HG03159 (cell line): ENCODE measurements around the gene B4GALT6.
A peak's percentile ranks its signal among the peaks of the same experiment; 100 is the strongest.

Source experiments
- ATAC-seq: cut with Tn5 transposase; IDR thresholded peaks from one replicate; pipeline ENCODE4 v1.9.1; 2021; ENCODE audit warnings: mild to moderate bottlenecking, moderate library complexity; ENCODE audit not compliant: unreplicated experiment

The B4GALT6 gene

DNA sequence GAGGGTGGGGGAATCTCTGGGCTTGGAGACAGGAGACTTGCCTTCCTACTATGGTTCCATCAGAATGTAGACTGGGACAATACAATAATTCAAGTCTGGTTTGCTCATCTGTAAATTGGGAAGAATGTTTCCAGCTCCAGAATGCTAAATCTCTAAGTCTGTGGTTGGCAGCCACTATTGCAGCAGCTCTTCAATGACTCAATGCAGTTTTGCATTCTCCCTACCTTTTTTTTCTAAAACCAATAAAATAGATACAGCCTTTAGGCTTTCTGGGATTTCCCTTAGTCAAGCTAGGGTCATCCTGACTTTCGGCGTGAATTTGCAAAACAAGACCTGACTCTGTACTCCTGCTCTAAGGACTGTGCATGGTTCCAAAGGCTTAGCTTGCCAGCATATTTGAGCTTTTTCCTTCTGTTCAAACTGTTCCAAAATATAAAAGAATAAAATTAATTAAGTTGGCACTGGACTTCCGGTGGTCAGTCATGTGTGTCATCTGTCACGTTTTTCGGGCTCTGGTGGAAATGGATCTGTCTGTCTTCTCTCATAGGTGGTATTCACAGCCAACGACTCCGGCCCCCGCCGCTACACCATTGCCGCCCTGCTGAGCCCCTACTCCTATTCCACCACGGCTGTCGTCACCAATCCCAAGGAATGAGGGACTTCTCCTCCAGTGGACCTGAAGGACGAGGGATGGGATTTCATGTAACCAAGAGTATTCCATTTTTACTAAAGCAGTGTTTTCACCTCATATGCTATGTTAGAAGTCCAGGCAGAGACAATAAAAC lies 86.2 kb downstream of the B4GALT6 start:
- no peak for ATAC-seq

DNA sequence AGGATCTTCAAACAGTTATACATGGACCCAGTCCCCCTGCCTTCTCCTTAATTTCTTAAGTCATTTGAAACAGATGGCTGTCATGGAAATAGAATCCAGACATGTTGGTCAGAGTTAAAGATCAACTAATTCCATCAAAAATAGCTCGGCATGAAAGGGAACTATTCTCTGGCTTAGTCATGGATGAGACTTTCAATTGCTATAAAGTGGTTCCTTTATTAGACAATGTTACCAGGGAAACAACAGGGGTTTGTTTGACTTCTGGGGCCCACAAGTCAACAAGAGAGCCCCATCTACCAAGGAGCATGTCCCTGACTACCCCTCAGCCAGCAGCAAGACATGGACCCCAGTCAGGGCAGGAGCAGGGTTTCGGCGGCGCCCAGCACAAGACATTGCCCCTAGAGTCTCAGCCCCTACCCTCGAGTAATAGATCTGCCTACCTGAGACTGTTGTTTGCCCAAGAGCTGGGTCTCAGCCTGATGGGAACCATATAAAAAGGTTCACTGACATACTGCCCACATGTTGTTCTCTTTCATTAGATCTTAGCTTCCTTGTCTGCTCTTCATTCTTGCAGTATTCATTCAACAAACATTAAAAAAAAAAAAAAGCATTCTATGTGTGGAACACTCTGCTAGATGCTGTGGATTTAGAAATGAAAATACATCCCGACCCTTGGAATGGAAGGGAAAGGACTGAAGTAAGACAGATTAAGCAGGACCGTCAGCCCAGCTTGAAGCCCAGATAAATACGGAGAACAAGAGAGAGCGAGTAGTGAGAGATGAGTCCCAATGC lies 88.1 kb downstream of the B4GALT6 start:
- ATAC-seq, result no peak

DNA sequence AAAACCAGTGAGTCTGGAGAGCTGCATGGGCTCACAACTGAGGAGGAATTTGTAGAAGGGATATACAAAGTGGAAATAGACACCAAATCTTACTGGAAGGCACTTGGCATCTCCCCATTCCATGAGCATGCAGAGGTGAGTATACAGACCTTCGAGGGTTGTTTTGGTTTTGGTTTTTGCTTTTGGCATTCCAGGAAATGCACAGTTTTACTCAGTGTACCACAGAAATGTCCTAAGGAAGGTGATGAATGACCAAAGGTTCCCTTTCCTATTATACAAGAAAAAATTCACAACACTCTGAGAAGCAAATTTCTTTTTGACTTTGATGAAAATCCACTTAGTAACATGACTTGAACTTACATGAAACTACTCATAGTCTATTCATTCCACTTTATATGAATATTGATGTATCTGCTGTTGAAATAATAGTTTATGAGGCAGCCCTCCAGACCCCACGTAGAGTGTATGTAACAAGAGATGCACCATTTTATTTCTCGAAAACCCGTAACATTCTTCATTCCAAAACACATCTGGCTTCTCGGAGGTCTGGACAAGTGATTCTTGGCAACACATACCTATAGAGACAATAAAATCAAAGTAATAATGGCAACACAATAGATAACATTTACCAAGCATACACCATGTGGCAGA lies 89.1 kb downstream of the B4GALT6 start:
- ATAC-seq, result no peak

DNA sequence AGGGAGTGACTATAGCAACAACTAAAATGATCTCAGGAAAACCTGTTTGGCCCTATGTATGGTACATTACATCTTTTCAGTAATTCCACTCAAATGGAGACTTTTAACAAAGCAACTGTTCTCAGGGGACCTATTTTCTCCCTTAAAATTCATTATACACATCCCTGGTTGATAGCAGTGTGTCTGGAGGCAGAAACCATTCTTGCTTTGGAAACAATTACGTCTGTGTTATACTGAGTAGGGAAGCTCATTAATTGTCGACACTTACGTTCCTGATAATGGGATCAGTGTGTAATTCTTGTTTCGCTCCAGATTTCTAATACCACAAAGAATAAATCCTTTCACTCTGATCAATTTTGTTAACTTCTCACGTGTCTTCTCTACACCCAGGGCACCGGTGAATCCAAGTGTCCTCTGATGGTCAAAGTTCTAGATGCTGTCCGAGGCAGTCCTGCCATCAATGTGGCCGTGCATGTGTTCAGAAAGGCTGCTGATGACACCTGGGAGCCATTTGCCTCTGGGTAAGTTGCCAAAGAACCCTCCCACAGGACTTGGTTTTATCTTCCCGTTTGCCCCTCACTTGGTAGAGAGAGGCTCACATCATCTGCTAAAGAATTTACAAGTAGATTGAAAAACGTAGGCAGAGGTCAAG lies 91.7 kb downstream of the B4GALT6 start:
- no peak for ATAC-seq

DNA sequence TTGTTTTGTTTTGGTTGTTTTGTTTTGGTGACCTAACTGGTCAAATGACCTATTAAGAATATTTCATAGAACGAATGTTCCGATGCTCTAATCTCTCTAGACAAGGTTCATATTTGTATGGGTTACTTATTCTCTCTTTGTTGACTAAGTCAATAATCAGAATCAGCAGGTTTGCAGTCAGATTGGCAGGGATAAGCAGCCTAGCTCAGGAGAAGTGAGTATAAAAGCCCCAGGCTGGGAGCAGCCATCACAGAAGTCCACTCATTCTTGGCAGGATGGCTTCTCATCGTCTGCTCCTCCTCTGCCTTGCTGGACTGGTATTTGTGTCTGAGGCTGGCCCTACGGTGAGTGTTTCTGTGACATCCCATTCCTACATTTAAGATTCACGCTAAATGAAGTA lies 92.8 kb downstream of the B4GALT6 start, which contains the start of gene TTR:
Gene TTR, plus strand, starts transcription at position 250 of the 400 bp plus-strand sequence. Its CDS starts 26 bp downstream, at position 276.
- no peak for ATAC-seq

DNA sequence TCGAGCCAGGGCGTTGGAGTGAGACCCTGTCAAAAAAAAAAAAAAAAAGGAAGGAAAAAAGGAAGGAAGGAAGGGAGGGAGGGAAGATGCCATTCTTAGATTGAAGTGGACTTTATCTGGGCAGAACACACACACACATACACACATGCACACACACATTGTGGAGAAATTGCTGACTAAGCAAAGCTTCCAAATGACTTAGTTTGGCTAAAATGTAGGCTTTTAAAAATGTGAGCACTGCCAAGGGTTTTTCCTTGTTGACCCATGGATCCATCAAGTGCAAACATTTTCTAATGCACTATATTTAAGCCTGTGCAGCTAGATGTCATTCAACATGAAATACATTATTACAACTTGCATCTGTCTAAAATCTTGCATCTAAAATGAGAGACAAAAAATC lies 93.3 kb downstream of the B4GALT6 start:
- no peak for ATAC-seq

DNA sequence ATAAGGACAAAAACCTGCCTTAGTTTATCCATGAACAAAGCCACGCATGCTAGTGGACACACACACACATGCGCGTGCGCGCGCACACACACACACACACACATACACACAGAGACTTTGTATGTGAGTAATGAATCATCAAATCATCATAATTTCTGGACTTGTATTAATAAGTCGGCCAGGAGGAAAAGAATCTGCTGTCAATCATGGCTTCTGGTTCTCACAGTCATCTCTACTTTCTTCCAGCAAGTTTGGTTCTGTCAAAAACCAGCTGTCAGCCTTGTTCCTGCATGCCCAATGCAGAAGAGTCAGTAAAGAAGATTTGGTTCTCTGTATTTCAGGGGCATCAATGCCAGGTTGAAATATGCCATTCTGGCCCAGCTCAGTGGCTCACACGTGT lies 93.8 kb downstream of the B4GALT6 start:
- no peak for ATAC-seq

DNA sequence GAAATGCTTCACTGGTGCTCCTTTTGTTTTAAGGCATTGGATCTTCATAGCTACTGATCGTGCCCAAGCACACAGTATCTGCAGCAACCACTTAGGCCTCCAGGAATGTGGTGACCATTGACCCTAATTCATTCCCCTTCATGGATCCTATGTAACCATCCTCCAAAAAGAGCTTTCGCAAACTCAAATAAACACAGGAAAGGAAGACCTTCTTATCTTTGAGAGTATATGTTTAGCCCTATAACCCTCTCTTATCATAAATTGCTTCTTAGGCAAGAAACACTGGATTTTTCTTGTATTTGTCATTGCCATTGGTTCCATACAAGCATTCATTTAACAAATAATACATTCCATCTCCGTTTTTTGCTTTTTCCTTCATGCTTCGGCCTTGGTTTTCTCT lies 96.9 kb downstream of the B4GALT6 start:
- no peak for ATAC-seq

DNA sequence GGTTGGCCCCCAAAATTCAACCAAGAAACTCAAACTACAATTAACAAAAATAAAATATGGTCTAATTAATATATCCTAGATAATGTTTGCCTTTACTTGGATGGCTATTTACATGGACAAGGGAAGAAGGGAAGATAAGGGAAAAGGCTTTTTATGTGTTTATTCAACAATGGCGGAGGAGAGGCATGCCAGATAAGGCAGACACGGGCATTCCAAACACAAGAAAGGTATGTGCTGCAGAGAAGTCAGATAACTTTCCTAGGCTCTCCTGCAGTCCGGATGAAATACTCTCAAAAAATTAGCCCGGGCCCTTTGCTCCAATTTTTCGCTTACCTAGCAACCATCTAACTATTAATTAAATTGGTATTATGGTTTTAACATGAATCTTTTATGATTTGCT lies 97.8 kb downstream of the B4GALT6 start:
- no peak for ATAC-seq

DNA sequence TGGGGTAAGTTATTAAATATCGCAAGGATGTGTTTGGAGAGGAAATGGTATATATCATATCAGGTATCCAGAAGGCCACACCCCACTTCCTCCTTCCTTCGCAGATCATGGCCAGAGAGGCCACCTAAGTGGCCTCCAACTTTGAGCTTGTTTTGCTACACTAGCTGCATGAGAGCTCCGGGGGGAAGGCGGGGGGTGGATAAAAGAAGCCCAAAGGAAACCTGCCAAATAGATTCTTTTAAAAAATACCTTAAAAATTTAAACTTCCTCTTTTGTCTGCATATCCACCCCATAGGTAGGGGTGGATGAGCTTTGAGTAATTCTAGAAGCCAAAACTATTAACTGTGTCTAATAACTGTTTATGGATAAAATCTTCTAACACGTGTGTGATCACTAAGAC lies 98.4 kb downstream of the B4GALT6 start:
- no peak for ATAC-seq

DNA sequence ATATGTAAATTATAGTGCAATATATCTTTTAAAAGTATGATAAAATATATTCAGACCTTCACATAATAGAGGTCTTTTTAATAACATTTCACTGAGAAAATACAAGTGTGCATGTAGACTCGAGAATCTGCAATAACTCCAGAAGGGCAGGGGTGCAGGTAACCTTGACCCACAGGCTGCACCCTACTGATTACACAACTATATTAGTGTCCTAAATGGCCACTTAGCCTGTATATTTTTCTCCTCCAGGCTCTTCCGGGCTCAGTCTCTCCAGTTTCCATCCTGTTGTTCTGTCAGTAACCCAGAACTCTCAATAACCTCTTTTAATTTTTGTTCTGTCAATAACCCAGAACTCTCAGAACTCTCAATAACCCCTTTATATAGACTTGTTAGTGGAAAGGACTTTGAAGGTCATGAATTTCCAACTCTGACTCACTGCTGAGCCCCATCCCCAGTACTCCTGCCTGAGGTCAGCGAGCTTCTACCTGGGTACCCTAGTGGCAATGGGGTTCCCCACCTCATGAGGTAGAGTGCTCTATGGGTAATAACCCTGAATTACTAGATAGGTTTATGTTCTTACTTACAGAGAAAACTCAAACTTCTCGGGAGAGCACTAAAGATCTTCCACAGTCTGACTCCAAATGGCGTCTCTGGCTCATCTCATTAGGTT lies 101.1 kb downstream of the B4GALT6 start:
- no peak for ATAC-seq

DNA sequence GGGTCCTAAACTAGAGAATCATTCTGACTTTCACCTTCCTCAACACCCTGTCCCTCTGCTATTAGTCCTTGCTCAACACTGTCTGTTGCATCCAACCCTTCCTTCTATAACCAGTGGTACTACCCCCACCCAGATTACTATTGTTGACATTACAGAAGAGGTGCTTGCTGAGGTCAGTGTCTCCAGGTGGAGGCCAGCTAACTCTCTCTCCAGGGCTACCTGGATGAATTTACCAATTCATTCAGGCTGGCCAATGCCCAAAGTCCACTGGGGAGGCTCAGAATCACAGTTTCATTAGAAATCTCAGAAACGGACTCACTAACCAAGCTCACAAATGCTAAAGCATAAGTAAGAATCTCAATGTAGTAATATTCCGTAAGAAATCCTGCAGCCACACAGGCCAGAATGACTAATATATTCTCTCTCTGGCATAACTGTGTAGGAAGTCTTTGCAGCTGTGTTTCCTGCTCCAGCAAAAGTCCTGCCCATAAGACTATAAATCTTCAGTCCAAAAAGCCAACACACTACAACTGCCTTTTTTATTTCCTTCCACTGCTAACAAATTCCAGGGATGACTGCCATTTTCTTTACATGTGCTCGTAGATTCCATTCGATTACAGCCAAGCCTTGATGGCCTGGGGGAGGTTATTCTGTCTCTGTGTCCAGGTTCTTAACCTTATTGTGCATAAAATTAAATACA lies 102.7 kb downstream of the B4GALT6 start:
- no peak for ATAC-seq

DNA sequence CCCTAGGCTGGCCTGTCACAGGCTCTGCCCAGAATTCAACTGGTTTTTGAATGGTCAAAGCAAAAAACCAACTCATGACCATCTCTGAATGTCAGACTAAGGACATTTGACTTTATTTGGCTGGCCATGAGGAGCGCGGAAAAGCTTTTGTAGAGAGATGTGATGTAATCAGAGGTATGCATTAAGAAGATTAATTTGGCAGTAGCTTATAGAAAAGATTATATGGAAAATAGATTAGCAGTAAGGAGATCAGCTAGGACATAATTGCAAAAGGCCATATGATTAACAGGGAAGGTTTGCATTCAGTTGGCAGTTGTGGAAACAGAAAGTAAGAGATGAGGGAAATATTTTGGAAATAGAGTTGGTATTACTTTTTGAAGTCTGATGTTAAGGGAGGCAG lies 105.0 kb downstream of the B4GALT6 start:
- no peak for ATAC-seq

DNA sequence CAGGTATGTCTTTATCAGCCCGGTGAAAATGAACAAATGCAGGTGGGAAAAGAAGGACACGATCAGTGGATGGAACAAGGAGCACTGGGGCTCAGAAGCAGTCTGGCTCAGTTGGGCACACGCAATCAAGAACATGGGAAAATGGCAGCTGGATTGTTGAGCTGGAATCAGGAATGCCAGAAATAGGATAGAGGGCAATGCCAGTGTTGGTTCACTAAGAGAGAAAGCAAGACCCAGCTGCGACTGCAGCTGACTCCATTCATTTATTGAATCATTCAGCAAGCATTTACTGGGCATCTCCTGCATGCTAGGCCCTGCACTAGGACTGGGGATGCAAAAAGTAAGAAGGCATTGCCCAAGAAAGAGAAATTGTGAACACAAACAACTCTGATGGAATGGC lies 106.3 kb downstream of the B4GALT6 start:
- ATAC-seq, result no peak

DNA sequence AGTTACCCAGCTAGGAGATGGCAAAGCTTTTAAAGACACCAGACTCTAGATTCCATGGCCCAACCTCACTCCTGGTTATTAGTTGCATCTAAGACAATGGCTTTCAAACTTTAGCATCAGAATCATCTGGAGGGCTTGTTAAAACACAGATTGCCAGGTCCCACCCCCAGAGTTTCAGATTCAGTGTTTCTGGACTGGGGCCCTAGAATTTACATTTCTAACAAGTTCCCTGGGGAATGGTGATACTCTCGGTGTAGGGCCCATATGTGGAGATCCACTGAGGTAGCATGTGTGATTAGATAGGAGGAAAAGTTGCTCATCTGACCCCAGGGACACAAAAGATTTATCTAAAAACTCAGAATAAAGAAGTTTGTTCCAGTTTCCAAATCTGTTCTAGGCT lies 107.2 kb downstream of the B4GALT6 start:
- ATAC-seq, result peak; percentile 18

DNA sequence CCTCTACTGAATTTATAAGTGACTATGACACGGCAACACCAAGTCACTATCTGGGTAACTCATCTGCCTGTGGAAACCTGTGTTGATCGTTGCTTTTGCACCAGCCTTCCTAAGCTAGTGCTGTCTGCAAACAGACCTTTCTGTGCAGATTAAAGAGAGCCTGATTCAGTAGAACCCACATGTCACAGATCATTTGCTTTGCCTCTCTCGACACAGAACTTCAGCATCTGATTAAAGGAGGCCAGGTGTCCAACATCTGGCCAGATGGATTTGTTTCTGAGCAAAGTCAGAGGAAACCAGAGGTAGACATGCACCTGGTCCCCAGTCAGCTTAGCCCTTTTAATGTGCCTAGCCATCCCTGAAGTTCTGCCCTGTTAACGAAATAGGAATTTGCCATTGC lies 107.7 kb downstream of the B4GALT6 start:
- peak; percentile 61 for ATAC-seq

DNA sequence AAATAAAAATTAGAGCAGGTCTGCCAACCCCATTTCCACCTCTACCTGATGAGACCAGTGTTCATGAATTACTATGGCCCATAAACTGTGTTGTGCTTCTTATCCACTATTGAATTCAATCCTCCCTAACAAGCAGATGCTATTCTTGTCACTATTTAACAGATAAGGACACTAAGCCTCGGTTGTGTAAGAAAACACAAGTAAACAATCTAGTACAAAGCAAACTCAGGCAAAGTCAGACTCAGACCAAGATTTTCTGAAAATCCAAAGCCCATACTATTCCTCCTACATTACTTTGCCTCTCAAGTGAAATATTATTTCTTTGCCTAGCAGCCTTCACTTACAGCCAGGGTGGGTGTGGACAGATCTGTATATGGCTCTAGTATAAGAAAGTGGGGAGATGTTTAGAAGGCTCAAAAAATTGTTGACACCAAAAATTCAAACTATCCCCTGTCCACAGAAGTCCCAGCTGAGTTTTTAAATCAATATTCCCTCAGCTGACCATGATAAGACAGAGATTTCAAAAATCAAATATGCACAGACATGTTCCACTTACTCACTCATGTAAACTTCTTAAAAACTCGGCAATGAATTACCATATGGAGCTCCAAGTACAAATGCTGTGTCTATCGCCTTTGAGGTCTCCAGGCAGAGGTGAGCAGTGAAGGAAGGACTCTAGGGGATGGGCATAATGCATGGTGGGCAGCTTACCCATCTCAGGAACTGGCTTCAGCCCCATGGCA lies 108.7 kb downstream of the B4GALT6 start:
- no peak for ATAC-seq

DNA sequence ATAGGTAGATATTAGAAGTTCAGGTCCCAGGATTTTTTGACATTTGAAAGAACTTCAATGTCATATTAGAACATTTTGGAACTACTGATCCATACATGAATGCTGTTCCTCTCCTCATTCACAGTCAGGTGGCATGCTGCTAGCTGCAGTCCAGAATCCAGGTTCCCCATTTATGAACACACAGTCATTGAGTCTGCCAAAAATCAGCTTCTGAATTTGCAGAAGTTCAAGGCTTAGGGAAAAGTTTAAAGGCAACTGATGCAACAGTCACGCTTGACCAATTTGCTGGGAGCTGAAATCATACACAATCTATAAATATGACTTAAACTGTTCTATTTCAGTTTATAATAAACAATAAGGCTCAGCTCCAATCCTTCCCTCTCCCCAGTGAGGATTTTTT lies 110.0 kb downstream of the B4GALT6 start:
- no peak for ATAC-seq
